K562 (cell line): ENCODE measurements around the gene HEXD. TPM values are rescaled to one million over a fixed set of nuclear protein-coding genes. Genes with fewer than 3 reads are reported as not detected.

ENCODE experiments used
- BCLAF1 ChIP-seq, 2 experiments: fragments of 450-650 bp in 1 of 2; IDR thresholded peaks; 2 replicates each; pipeline ENCODE4 v1.6.1; 2011 to 2017; ENCODE audit warnings: low read depth in 2 of 2, antibody characterized with exemption in 1 of 2, borderline replicate concordance in 1 of 2, low read length in 1 of 2, mild to moderate bottlenecking in 1 of 2, mixed read lengths in 1 of 2; ENCODE audit not compliant: control insufficient read depth in 1 of 2
- CBFA2T2 ChIP-seq: fragments of 450-650 bp; conservative IDR thresholded peaks from 2 replicates; pipeline ENCODE4 v1.6.1; 2017; ENCODE audit warnings: mild to moderate bottlenecking
- CXXC5 ChIP-seq: fragments of 250-450 bp; sonication (Bioruptor Pico); IDR thresholded peaks from 2 replicates; pipeline ENCODE4 v1.8.0; 2022; ENCODE audit warnings: inconsistent platforms, mild to moderate bottlenecking, moderate library complexity
- DLX4 ChIP-seq: fragments of 250-450 bp; sonication (Bioruptor Pico); IDR thresholded peaks from 2 replicates; pipeline ENCODE4 v1.6.1; 2021; ENCODE audit warnings: mild to moderate bottlenecking
- HBP1 ChIP-seq: fragments of 450-650 bp; formaldehyde crosslinking; IDR thresholded peaks from 2 replicates; pipeline ENCODE4 v1.4.0; 2022; ENCODE audit warnings: missing genetic modification characterization
- MCM3 ChIP-seq: fragments of 450-650 bp; IDR thresholded peaks from 2 replicates; pipeline ENCODE4 v1.6.1; 2016
- MTA3 ChIP-seq: fragments of 450-650 bp; formaldehyde crosslinking; IDR thresholded peaks from 2 replicates; pipeline ENCODE4 v1.6.1; 2017; ENCODE audit warnings: mild to moderate bottlenecking, borderline replicate concordance
- MXD1 ChIP-seq: fragments of 250-450 bp; sonication (Bioruptor Pico); IDR thresholded peaks from 2 replicates; pipeline ENCODE4 v1.8.0; 2021; ENCODE audit warnings: borderline replicate concordance, mild to moderate bottlenecking, moderate library complexity; ENCODE audit not compliant: poor library complexity, severe bottlenecking
- NELFE ChIP-seq: IDR thresholded peaks from 2 replicates; pipeline ENCODE4 v1.6.1; 2011; ENCODE audit warnings: mild to moderate bottlenecking; ENCODE audit not compliant: insufficient read depth, insufficient read length
- NR2F6 ChIP-seq: fragments of 450-650 bp; formaldehyde crosslinking; IDR thresholded peaks from 2 replicates; pipeline ENCODE4 v1.4.0; 2020; ENCODE audit warnings: mild to moderate bottlenecking
- RBM17 ChIP-seq: fragments of 200-400 bp; formaldehyde crosslinking; IDR thresholded peaks from 2 replicates; pipeline ENCODE4 v1.6.1; 2017; ENCODE audit warnings: low read depth, mild to moderate bottlenecking, low read length, borderline replicate concordance
- RFX5 ChIP-seq: IDR thresholded peaks from 2 replicates; pipeline ENCODE4 v1.6.1; 2011; ENCODE audit warnings: low read depth, mild to moderate bottlenecking, improper control_type of control experiment, low read length
- SNRNP70 ChIP-seq: fragments of 200-400 bp; formaldehyde crosslinking; optimal IDR thresholded peaks from 2 replicates; pipeline ENCODE3; 2017; ENCODE audit warnings: low read depth, low read length
- SP1 ChIP-seq: sonication (generic); formaldehyde crosslinking; IDR thresholded peaks from 2 replicates; pipeline ENCODE4 v1.8.1; 2022; ENCODE audit warnings: mild to moderate bottlenecking, missing genetic modification reagents
- SREBF2 ChIP-seq: sonication (generic); formaldehyde crosslinking; IDR thresholded peaks from 2 replicates; pipeline ENCODE4 v1.4.0; 2020; ENCODE audit warnings: mild to moderate bottlenecking, missing genetic modification reagents
- STAT5B ChIP-seq: fragments of 250-450 bp; sonication (Bioruptor Pico); IDR thresholded peaks from 2 replicates; pipeline ENCODE4 v1.8.0; 2021; ENCODE audit warnings: mild to moderate bottlenecking, inconsistent platforms
- TCFL5 ChIP-seq: fragments of 250-450 bp; sonication (Bioruptor Pico); conservative IDR thresholded peaks from 2 replicates; pipeline ENCODE4 v1.6.1; 2021; ENCODE audit warnings: mild to moderate bottlenecking, moderate library complexity, matching md5 sums
- TEAD2 ChIP-seq: fragments of 450-650 bp; IDR thresholded peaks from 2 replicates; pipeline ENCODE4 v1.6.1; 2016; ENCODE audit warnings: missing genetic modification characterization, control low read depth, missing compliant biosample characterization
- U2AF2 ChIP-seq: fragments of 200-400 bp; formaldehyde crosslinking; optimal IDR thresholded peaks from 2 replicates; pipeline ENCODE3; 2017; ENCODE audit warnings: low read depth, mild to moderate bottlenecking, low read length
- ZBTB12 ChIP-seq: fragments of 250-450 bp; sonication (Bioruptor Pico); IDR thresholded peaks from 2 replicates; pipeline ENCODE4 v1.4.0; 2020
- ZBTB8A ChIP-seq: fragments of 450-650 bp; IDR thresholded peaks from 2 replicates; pipeline ENCODE4 v1.6.1; 2018; ENCODE audit warnings: mild to moderate bottlenecking, moderate library complexity; ENCODE audit not compliant: partially characterized antibody
- polyA plus RNA-seq, 8 experiments: library from polyadenylated mRNA; depleted of rRNA in 4 of 8; stranded (reverse) in 5 of 8; unstranded in 3 of 8; fragments of >200 nt; fragmentation: Nextera tagmentation in 2 of 8; fragmentation: Illumina TruSeq in 1 of 8; extraction: Ambion mirVana in 2 of 8; extraction: Trizol in 1 of 8; gene quantifications; 2 replicates each; pipeline versions ENCODE4 v1.2.1 to v1.2.3, GENCODE V29; 2011 to 2014; ENCODE audit warnings: inconsistent platforms in 1 of 8, missing spikeins in 1 of 8
- total RNA-seq, 7 experiments: library from RNA; depleted of rRNA in 6 of 7; stranded (reverse); fragments of >200 nt in 6 of 7; fragmentation: Illumina TruSeq in 2 of 7; extraction: Trizol in 2 of 7; gene quantifications; 2 replicates each; pipeline versions ENCODE4 v1.2.1 to v1.2.3, GENCODE V29; 2011 to 2021; ENCODE audit warnings: low replicate concordance in 1 of 7

HEXD gene
- total and polyA plus RNA-seq, 9 of the 15 experiments (the other 6 are each of a cell fraction or from before 2014, with no cell fraction given): 1.0 to 25.3 (median 10.0) TPM

GRCh38 chr17:82461827-82462524, 43.8 kb downstream of the HEXD start (continued):
- TF ChIP-seq MCM3 (no peak), CXXC5 (CRISPR knock-in tag) (peak; percentile 98), SNRNP70 (no peak), MXD1 (CRISPR knock-in tag) (no peak), U2AF2 (no peak), BCLAF1 (IDR thresholded peaks at IDR 0.05; ENCODE audit: borderline replicate concordance in 1 of 2, control insufficient read depth in 1 of 2, low read depth in 2 of 2, low read length in 1 of 2) (no peak), RFX5 (no peak), NELFE (no peak), CBFA2T2 (peak; percentile 99), STAT5B (CRISPR knock-in tag) (no peak), ZBTB12 (CRISPR knock-in tag) (no peak), MTA3 (peak; percentile 94), SREBF2 (CRISPR knock-in tag) (no peak), NR2F6 (CRISPR knock-in tag) (no peak), TCFL5 (CRISPR knock-in tag) (no peak), TEAD2 (tag) (no peak), RBM17 (no peak), HBP1 (CRISPR knock-in tag) (peak; percentile 78; the same call in 1 of the 2 replicates), SP1 (CRISPR knock-in tag) (peak; percentile 83), DLX4 (CRISPR knock-in tag) (no peak), ZBTB8A (no peak)
